Measurements from ENCODE around the gene BCL7C.

DNA sequence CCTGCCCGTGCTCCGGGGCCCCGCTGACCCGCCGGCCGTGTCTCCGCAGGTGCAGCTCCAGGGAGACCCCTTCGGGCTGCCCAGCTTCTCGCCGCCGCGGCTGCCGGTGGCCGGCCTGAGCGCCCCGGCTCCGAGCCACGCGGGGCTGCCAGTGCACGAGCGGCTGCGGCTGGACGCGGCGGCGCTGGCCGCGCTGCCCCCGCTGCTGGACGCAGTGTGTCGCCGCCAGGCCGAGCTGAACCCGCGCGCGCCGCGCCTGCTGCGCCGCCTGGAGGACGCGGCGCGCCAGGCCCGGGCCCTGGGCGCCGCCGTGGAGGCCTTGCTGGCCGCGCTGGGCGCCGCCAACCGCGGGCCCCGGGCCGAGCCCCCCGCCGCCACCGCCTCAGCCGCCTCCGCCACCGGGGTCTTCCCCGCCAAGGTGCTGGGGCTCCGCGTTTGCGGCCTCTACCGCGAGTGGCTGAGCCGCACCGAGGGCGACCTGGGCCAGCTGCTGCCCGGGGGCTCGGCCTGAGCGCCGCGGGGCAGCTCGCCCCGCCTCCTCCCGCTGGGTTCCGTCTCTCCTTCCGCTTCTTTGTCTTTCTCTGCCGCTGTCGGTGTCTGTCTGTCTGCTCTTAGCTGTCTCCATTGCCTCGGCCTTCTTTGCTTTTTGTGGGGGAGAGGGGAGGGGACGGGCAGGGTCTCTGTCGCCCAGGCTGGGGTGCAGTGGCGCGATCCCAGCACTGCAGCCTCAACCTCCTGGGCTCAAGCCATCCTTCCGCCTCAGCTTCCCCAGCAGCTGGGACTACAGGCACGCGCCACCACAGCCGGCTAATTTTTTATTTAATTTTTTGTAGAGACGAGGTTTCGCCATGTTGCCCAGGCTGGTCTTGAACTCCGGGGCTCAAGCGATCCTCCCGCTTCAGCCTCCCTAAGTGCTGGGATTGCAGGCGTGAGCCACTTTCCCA, 8.4 kb upstream of the BCL7C start:
- TF ChIP-seq, protein P1, sequence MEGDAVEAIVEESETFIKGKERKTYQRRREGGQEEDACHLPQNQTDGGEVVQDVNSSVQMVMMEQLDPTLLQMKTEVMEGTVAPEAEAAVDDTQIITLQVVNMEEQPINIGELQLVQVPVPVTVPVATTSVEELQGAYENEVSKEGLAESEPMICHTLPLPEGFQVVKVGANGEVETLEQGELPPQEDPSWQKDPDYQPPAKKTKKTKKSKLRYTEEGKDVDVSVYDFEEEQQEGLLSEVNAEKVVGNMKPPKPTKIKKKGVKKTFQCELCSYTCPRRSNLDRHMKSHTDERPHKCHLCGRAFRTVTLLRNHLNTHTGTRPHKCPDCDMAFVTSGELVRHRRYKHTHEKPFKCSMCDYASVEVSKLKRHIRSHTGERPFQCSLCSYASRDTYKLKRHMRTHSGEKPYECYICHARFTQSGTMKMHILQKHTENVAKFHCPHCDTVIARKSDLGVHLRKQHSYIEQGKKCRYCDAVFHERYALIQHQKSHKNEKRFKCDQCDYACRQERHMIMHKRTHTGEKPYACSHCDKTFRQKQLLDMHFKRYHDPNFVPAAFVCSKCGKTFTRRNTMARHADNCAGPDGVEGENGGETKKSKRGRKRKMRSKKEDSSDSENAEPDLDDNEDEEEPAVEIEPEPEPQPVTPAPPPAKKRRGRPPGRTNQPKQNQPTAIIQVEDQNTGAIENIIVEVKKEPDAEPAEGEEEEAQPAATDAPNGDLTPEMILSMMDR (conservative IDR thresholded peaks at IDR 0.05), result 0 out of 2 replicates have a peak, but pooled peaks have one; percentile 25
- TF ChIP-seq EZH2 (IDR thresholded peaks at IDR 0.05; ENCODE audit: low read depth), result no peak

Measured in PC-9 (cell line).